MM.1S (cell line): ENCODE results near the gene DLEC1.

Experiments used
- DNase-seq: peaks from one replicate; pipeline ENCODE4 v3.0.0-alpha.2; 2015
- H2AFZ ChIP-seq: fragments of 300-600 bp; sonication (generic); 2 replicates; pipeline ENCODE4 v1.6.0; 2016; ENCODE audit warnings: antibody characterized with exemption, low read length
- H3F3A ChIP-seq: fragments of 300-600 bp; sonication (generic); 2 replicates; pipeline ENCODE4 v1.6.1; 2016; ENCODE audit warnings: mild to moderate bottlenecking, antibody characterized with exemption, low read length, moderate library complexity, mixed read lengths; ENCODE audit not compliant: insufficient read depth
- H3K27ac ChIP-seq: fragments of 300-600 bp; sonication (generic); 2 replicates; pipeline ENCODE4 v1.5.1; 2016; ENCODE audit warnings: mild to moderate bottlenecking, low read length
- H3K27me3 ChIP-seq: fragments of 300-600 bp; sonication (generic); replicated peaks from 2 replicates; pipeline ENCODE4 v1.6.0; 2016; ENCODE audit warnings: low read length; ENCODE audit not compliant: insufficient read depth
- H3K36me3 ChIP-seq: fragments of 300-600 bp; sonication (generic); replicated peaks from 2 replicates; pipeline ENCODE4 v1.6.1; 2016; ENCODE audit warnings: mild to moderate bottlenecking, low read length, mixed read lengths; ENCODE audit not compliant: insufficient read depth
- H3K4me1 ChIP-seq: fragments of 300-600 bp; sonication (generic); 2 replicates; pipeline ENCODE4 v1.6.1; 2016; ENCODE audit warnings: low read length, mixed read lengths
- H3K4me2 ChIP-seq: fragments of 300-600 bp; sonication (generic); 2 replicates; pipeline ENCODE4 v1.6.0; 2016; ENCODE audit warnings: low read depth, low read length
- H3K4me3 ChIP-seq: fragments of 300-600 bp; sonication (generic); 2 replicates; pipeline ENCODE4 v1.5.1; 2016; ENCODE audit warnings: low read length, mixed read lengths
- H3K79me2 ChIP-seq: fragments of 300-600 bp; sonication (generic); 2 replicates; pipeline ENCODE4 v1.6.1; 2016; ENCODE audit warnings: mixed run types, low read length, mixed read lengths
- H3K9ac ChIP-seq: fragments of 300-600 bp; sonication (generic); 2 replicates; pipeline ENCODE4 v1.6.1; 2016; ENCODE audit warnings: low read length, mixed read lengths
- H3K9me2 ChIP-seq: fragments of 300-600 bp; sonication (generic); replicated peaks from 2 replicates; pipeline ENCODE4 v1.6.1; 2016; ENCODE audit warnings: mild to moderate bottlenecking, low read length, mixed read lengths; ENCODE audit not compliant: insufficient read depth
- H3K9me3 ChIP-seq: fragments of 300-600 bp; sonication (generic); replicated peaks from 2 replicates; pipeline ENCODE4 v1.6.1; 2016; ENCODE audit warnings: mild to moderate bottlenecking, low read length, mixed read lengths; ENCODE audit not compliant: insufficient read depth
- H4K20me1 ChIP-seq: fragments of 300-600 bp; sonication (generic); 2 replicates; pipeline ENCODE4 v1.6.1; 2016; ENCODE audit warnings: mild to moderate bottlenecking, low read length, moderate library complexity, mixed read lengths; ENCODE audit not compliant: insufficient read depth
- EZH2 ChIP-seq: fragments of 300-600 bp; sonication (generic); optimal IDR thresholded peaks from 2 replicates; pipeline ENCODE3; 2017; ENCODE audit warnings: low read depth, mild to moderate bottlenecking, antibody characterized with exemption, low read length, mixed read lengths
- EZH2phosphoT487 ChIP-seq: fragments of 300-600 bp; sonication (generic); IDR thresholded peaks from 2 replicates; pipeline ENCODE4 v1.6.1; 2018; ENCODE audit warnings: antibody characterized with exemption, low read length
- TF ChIP-seq, protein P1 (sequence below): fragments of 300-600 bp; sonication (generic); IDR thresholded peaks from 2 replicates; pipeline ENCODE4 v1.5.1; 2016; ENCODE audit warnings: antibody characterized with exemption, low read length, mixed read lengths

Gene DLEC1

DNA sequence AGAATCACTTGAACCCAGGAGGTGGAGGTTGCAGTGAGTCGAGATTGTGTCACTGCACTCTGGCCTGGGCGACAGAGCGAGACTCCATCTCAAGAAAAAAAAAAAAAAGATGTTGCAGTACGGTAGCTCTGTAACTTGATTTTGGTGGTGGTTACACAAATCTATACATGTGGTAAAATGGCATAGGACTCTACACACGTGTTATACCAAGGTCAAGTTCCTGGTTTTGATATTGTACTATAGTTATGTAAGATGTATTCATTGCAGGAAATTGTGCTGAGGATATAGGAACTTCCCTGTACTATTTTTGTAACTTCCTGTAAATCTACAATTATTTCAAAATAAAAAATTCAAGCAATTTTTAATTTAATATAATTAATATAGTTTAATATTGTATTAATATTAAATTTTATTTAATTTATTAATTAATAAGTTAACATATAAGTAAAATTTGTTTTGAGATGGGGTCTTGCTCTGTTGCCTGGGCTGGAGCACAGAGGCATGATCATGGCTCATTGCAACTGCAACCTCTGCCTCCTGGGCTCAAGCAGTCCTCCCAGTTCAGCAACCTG, 109.4 kb downstream of the DLEC1 start:
- Histone ChIP-seq H3K36me3 (no peaks in the 10 kb centered on the region), H3K9me2 (no peaks in the 10 kb centered on the region), H2AFZ (no peak overlapping the region), H3K4me3 (no peak overlapping the region), H3K4me1 (no peaks in the 10 kb centered on the region), H3K9me3 (no peaks in the 10 kb centered on the region), H3K4me2 (no peak overlapping the region), H3K9ac (no peak overlapping the region), H3K79me2 (no peaks in the 10 kb centered on the region), H3K27me3 (no peaks in the 10 kb centered on the region), H4K20me1 (no peaks in the 10 kb centered on the region), H3K27ac (no peak overlapping the region), H3F3A (no peaks in the 10 kb centered on the region)
- TF ChIP-seq EZH2phosphoT487, result no peak
- no peak for DNase-seq

DNA sequence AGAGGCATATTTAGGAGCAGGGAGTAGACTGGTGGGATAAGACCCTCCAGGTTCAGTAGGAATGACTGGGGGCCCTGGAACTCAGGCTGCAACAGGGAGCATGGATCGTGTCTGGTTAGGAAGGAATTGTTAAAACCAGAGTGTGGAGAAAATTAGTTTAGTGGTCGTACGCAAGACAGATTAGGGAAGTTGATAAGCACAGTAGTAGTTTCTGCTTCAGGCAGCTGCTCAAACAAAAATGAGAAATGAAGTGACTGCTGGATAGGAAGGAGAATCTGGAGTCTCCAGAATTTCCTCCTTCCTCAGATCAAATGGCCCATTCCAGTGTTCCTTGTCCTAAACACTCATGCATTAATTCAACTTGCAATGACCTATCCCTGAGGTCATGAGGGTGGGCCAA, 110.7 kb downstream of the DLEC1 start:
- H3K9me3 ChIP-seq, result no peaks in the 10 kb centered on the region
- H4K20me1 ChIP-seq, result no peaks in the 10 kb centered on the region
- H3K79me2 ChIP-seq, result no peaks in the 10 kb centered on the region
- H3K4me1 ChIP-seq, result no peaks in the 10 kb centered on the region
- no peak overlapping the region for H3K27ac ChIP-seq
- TF ChIP-seq EZH2phosphoT487, result no peak
- no peak overlapping the region for H3K4me2 ChIP-seq
- H3K4me3 ChIP-seq, result no peak overlapping the region
- no peaks in the 10 kb centered on the region for H3K9me2 ChIP-seq
- H3K36me3 ChIP-seq, result no peaks in the 10 kb centered on the region
- DNase-seq, result no peak
- no peak overlapping the region for H2AFZ ChIP-seq
- H3K9ac ChIP-seq, result no peak overlapping the region
- H3F3A ChIP-seq, result no peaks in the 10 kb centered on the region
- no peaks in the 10 kb centered on the region for H3K27me3 ChIP-seq

GRCh38 chr3:38150780-38151528, 111.9 kb downstream of the DLEC1 start:
- H3F3A ChIP-seq, result no peaks in the 10 kb centered on the region
- H3K9me2 ChIP-seq, result no peaks in the 10 kb centered on the region
- no peak for DNase-seq
- H3K4me2 ChIP-seq, result no peak overlapping the region
- no peak overlapping the region for H3K4me3 ChIP-seq
- no peaks in the 10 kb centered on the region for H3K4me1 ChIP-seq
- no peaks in the 10 kb centered on the region for H4K20me1 ChIP-seq
- H3K9ac ChIP-seq, result no peak overlapping the region
- no peaks in the 10 kb centered on the region for H3K36me3 ChIP-seq
- H3K9me3 ChIP-seq, result no peaks in the 10 kb centered on the region
- H3K79me2 ChIP-seq, result no peaks in the 10 kb centered on the region
- no peak overlapping the region for H2AFZ ChIP-seq
- no peak for TF ChIP-seq EZH2phosphoT487
- no peak for TF ChIP-seq EZH2
- TF ChIP-seq, protein P1, sequence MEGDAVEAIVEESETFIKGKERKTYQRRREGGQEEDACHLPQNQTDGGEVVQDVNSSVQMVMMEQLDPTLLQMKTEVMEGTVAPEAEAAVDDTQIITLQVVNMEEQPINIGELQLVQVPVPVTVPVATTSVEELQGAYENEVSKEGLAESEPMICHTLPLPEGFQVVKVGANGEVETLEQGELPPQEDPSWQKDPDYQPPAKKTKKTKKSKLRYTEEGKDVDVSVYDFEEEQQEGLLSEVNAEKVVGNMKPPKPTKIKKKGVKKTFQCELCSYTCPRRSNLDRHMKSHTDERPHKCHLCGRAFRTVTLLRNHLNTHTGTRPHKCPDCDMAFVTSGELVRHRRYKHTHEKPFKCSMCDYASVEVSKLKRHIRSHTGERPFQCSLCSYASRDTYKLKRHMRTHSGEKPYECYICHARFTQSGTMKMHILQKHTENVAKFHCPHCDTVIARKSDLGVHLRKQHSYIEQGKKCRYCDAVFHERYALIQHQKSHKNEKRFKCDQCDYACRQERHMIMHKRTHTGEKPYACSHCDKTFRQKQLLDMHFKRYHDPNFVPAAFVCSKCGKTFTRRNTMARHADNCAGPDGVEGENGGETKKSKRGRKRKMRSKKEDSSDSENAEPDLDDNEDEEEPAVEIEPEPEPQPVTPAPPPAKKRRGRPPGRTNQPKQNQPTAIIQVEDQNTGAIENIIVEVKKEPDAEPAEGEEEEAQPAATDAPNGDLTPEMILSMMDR, result no peak
- H3K27ac ChIP-seq, result no peak overlapping the region
- H3K27me3 ChIP-seq, result no peaks in the 10 kb centered on the region

DNA sequence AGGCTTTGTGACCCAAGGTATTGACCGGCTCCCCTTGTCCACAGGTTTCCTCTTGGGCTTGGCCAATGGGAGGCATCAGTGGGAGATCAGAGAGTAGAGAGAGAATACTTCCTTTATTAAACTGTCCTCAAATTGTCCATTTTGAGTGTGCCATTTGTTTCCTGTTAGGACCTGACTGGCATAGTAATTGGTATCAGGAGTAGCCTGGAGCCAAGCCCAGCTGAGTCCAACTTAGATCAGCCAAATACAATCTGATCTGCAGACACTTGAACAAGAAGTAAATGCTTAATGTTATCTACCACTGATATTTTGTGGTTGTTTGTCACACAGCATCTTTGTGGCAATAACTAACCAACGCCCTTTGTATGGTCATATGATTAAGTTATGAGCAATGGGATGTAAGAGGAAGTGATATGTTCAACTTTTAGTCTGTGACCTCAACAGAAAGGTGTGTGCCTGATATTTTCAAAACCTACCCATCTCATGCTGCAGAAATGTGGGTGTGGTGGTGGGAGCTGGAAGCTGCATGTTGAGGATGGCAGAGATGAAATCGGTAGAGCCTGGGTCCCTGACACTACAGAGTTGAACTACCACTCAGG, 112.8 kb downstream of the DLEC1 start:
- no peaks in the 10 kb centered on the region for H3K27me3 ChIP-seq
- H3K4me3 ChIP-seq, result no peak overlapping the region
- TF ChIP-seq, protein P1, result no peak
- TF ChIP-seq EZH2phosphoT487 (no peak), EZH2 (no peak)
- H3K9me3 ChIP-seq, result no peaks in the 10 kb centered on the region
- H3K9ac ChIP-seq, result no peak overlapping the region
- H3F3A ChIP-seq, result no peaks in the 10 kb centered on the region
- H3K9me2 ChIP-seq, result no peaks in the 10 kb centered on the region
- H4K20me1 ChIP-seq, result no peaks in the 10 kb centered on the region
- no peaks in the 10 kb centered on the region for H3K79me2 ChIP-seq
- H3K27ac ChIP-seq, result no peak overlapping the region
- no peak for DNase-seq
- no peaks in the 10 kb centered on the region for H3K36me3 ChIP-seq
- no peak overlapping the region for H3K4me2 ChIP-seq
- H3K4me1 ChIP-seq, result no peaks in the 10 kb centered on the region
- H2AFZ ChIP-seq, result no peak overlapping the region
